ENCODE data around the gene GNAZ.
A peak's percentile ranks its signal among the peaks of the same experiment; 100 is the strongest.

The GNAZ gene

GRCh38 chr22:23109079-23109347, 38.7 kb downstream of the GNAZ start:
- no peak for DNase-seq

- DNase-seq = no peak
These were observed 39.2 kb downstream of the GNAZ start for GRCh38 chr22:23109441-23109978.

- no peak for DNase-seq
These were observed 40.0 kb downstream of the GNAZ start for GRCh38 chr22:23110190-23110921.

- no peak for DNase-seq
These were observed 40.7 kb downstream of the GNAZ start for GRCh38 chr22:23110922-23111527.

- no peak for DNase-seq
These were observed 42.2 kb downstream of the GNAZ start for GRCh38 chr22:23112472-23113012.

- DNase-seq = no peak
These were observed 42.9 kb downstream of the GNAZ start for GRCh38 chr22:23113067-23113846.

- DNase-seq = no peak
These were observed 43.8 kb downstream of the GNAZ start for GRCh38 chr22:23113847-23114720.

GRCh38 chr22:23114721-23115020, 44.4 kb downstream of the GNAZ start:
- DNase-seq = no peak

- DNase-seq = no peak
These were observed 45.0 kb downstream of the GNAZ start for GRCh38 chr22:23115369-23115768.

- no peak for DNase-seq
These were observed 45.6 kb downstream of the GNAZ start for GRCh38 chr22:23115825-23116494.

GRCh38 chr22:23116506-23117263, 46.4 kb downstream of the GNAZ start:
- DNase-seq = no peak

GRCh38 chr22:23117275-23117674, 47.0 kb downstream of the GNAZ start:
- no peak for DNase-seq

- no peak for DNase-seq
These were observed 47.8 kb downstream of the GNAZ start for GRCh38 chr22:23117891-23118646.

- DNase-seq = peak in 1 of 2 experiments; percentile 7
These were observed 48.6 kb downstream of the GNAZ start for GRCh38 chr22:23118647-23119493.

GRCh38 chr22:23119494-23120414, 49.4 kb downstream of the GNAZ start:
- DNase-seq = peak; percentile 63 to 71

GRCh38 chr22:23120415-23120899, 50.1 kb downstream of the GNAZ start:
- DNase-seq = no peak

GRCh38 chr22:23121000-23121421, 50.7 kb downstream of the GNAZ start:
- DNase-seq = no peak

GRCh38 chr22:23121424-23121823, 51.1 kb downstream of the GNAZ start:
- DNase-seq = no peak
